Midbrain (tissue), 1 donor: Measurements from ENCODE around the gene RNF112.

ENCODE experiments used
- DNase-seq: peaks from one replicate; lab custom pipeline; 2025; lab: John Stamatoyannopoulos, UW

Gene RNF112

GRCh38 chr17:19410875-19411620 is at the start of gene RNF112:
RNF112 (plus strand) TSS chr17:19411232; CDS start chr17:19411409, 177 bp downstream.
- peak; percentile 22 for DNase-seq

GRCh38 chr17:19361326-19361725 is 49.7 kb upstream of the RNF112 start:
- no peak for DNase-seq

- DNase-seq = peak; percentile 69
These were observed 49.1 kb upstream of the RNF112 start for GRCh38 chr17:19361944-19362276.

- DNase-seq = peak; percentile 95
These were observed 48.5 kb upstream of the RNF112 start, which contains the start of gene B9D1 for GRCh38 chr17:19362277-19363113. B9D1 (minus strand) TSS chr17:19362723; CDS start chr17:19362569, 154 bp downstream.

- DNase-seq = no peak
These were observed 48.0 kb upstream of the RNF112 start for GRCh38 chr17:19363114-19363438.

GRCh38 chr17:19363460-19364035 is 47.5 kb upstream of the RNF112 start:
- no peak for DNase-seq

- no peak for DNase-seq
These were observed 46.1 kb upstream of the RNF112 start for GRCh38 chr17:19364699-19365498.

- no peak for DNase-seq
These were observed 45.6 kb upstream of the RNF112 start for GRCh38 chr17:19365499-19365817.

- DNase-seq = no peak
These were observed 45.0 kb upstream of the RNF112 start for GRCh38 chr17:19365833-19366636.

GRCh38 chr17:19366637-19366972 is 44.4 kb upstream of the RNF112 start:
- DNase-seq = no peak

GRCh38 chr17:19368229-19368628 is 42.8 kb upstream of the RNF112 start:
- DNase-seq = no peak

GRCh38 chr17:19369107-19369778 is 41.8 kb upstream of the RNF112 start:
- no peak for DNase-seq

- no peak for DNase-seq
These were observed 41.1 kb upstream of the RNF112 start for GRCh38 chr17:19369846-19370492.

GRCh38 chr17:19370493-19370960 is 40.5 kb upstream of the RNF112 start:
- DNase-seq = no peak

GRCh38 chr17:19371259-19372010 is 39.6 kb upstream of the RNF112 start:
- DNase-seq = no peak

GRCh38 chr17:19372011-19372370 is 39.0 kb upstream of the RNF112 start:
- no peak for DNase-seq

- DNase-seq = no peak
These were observed 38.6 kb upstream of the RNF112 start for GRCh38 chr17:19372439-19372838.

- no peak for DNase-seq
These were observed 38.0 kb upstream of the RNF112 start for GRCh38 chr17:19372866-19373504.

- DNase-seq = no peak
These were observed 36.9 kb upstream of the RNF112 start for GRCh38 chr17:19374136-19374535.
